ENCODE data around the gene SARS1.
A peak's percentile ranks its signal among the peaks of the same experiment; 100 is the strongest.

SARS1 gene

DNA sequence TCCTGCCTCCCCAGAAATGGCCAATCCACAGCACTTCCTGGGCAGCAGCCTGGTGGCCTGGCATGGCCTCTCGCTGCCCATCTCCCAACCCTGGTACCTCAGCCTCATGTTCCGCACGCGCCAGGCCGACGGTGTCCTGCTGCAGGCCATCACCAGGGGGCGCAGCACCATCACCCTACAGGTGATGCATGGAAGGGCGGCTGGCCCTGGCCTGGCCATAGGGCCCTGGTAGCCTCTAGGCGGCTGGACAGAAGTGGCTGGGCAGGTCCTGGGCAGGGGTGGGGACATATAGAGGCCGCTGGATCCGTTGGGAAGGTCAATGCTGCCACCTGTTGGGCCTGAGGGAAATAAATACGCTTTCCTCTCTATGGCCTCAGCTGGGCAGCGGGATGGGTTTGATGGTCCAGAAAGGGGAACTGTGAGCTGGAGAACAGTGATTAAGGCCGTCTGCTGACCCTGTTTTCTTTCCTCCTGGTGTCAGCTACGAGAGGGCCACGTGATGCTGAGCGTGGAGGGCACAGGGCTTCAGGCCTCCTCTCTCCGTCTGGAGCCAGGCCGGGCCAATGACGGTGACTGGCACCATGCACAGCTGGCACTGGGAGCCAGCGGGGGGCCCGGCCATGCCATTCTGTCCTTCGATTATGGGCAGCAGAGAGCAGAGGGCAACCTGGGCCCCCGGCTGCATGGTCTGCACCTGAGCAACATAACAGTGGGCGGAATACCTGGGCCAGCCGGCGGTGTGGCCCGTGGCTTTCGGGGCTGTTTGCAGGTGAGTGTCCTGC, 50.1 kb downstream of the SARS1 start:
- Histone ChIP-seq H3K36me3 (peaks cover 5% of the 10 kb centered on the region), H3K27me3 (no peaks in the 10 kb centered on the region), H3K9me3 (no peaks in the 10 kb centered on the region), H3K4me3 (ENCODE audit: low read depth, low read length) (no peak overlapping the region), H3K4me1 (peaks cover 5% of the 10 kb centered on the region)
- DNase-seq, result peak; percentile 90
- TF ChIP-seq, protein P1, sequence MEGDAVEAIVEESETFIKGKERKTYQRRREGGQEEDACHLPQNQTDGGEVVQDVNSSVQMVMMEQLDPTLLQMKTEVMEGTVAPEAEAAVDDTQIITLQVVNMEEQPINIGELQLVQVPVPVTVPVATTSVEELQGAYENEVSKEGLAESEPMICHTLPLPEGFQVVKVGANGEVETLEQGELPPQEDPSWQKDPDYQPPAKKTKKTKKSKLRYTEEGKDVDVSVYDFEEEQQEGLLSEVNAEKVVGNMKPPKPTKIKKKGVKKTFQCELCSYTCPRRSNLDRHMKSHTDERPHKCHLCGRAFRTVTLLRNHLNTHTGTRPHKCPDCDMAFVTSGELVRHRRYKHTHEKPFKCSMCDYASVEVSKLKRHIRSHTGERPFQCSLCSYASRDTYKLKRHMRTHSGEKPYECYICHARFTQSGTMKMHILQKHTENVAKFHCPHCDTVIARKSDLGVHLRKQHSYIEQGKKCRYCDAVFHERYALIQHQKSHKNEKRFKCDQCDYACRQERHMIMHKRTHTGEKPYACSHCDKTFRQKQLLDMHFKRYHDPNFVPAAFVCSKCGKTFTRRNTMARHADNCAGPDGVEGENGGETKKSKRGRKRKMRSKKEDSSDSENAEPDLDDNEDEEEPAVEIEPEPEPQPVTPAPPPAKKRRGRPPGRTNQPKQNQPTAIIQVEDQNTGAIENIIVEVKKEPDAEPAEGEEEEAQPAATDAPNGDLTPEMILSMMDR (IDR thresholded peaks at IDR 0.05; ENCODE audit: low read depth, low read length), result peak; percentile 99

DNA sequence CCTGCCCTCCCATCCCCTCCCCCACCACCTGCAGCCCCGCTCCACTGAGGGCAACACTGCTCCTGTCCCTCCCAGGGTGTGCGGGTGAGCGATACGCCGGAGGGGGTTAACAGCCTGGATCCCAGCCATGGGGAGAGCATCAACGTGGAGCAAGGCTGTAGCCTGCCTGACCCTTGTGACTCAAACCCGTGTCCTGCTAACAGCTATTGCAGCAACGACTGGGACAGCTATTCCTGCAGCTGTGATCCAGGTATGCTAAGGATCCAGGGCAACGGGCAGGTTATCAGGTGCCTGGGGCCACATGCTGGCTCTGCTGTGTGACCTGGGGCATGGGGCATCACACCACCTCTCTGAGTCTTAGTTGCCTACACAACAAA, 50.6 kb downstream of the SARS1 start:
- Histone ChIP-seq H3K27me3 (no peaks in the 10 kb centered on the region), H3K4me3 (ENCODE audit: low read depth, low read length) (no peak overlapping the region), H3K9me3 (no peaks in the 10 kb centered on the region), H3K36me3 (no peaks in the 10 kb centered on the region; the same call in 1 of the 2 replicates), H3K4me1 (peaks cover 5% of the 10 kb centered on the region)
- DNase-seq, result no peak
- TF ChIP-seq, protein P1 (IDR thresholded peaks at IDR 0.05; ENCODE audit: low read depth, low read length), result no peak

DNA sequence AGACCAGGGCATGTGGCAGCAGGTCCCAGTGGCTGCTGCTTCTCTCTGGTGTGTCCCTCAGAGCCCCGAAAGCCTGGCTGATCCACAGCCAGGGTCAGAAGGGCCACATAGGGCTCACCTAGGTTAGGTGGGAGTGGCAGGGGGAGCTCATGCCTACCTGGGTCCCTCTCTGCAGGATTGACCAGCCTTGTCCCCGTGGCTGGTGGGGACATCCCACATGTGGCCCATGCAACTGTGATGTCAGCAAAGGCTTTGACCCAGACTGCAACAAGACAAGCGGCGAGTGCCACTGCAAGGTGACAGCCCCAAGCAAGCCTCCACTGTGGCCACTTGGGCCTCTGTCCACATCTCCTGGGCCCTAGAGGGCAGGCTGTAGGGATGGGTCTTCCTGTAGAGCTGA, 51.3 kb downstream of the SARS1 start:
- TF ChIP-seq, protein P1 (IDR thresholded peaks at IDR 0.05; ENCODE audit: low read depth, low read length), result no peak
- Histone ChIP-seq H3K4me3 (ENCODE audit: low read depth, low read length) (no peak overlapping the region), H3K9me3 (no peaks in the 10 kb centered on the region), H3K27me3 (no peaks in the 10 kb centered on the region), H3K4me1 (peaks cover 3% of the 10 kb centered on the region), H3K36me3 (no peaks in the 10 kb centered on the region; the same call in 1 of the 2 replicates)
- no peak for DNase-seq

DNA sequence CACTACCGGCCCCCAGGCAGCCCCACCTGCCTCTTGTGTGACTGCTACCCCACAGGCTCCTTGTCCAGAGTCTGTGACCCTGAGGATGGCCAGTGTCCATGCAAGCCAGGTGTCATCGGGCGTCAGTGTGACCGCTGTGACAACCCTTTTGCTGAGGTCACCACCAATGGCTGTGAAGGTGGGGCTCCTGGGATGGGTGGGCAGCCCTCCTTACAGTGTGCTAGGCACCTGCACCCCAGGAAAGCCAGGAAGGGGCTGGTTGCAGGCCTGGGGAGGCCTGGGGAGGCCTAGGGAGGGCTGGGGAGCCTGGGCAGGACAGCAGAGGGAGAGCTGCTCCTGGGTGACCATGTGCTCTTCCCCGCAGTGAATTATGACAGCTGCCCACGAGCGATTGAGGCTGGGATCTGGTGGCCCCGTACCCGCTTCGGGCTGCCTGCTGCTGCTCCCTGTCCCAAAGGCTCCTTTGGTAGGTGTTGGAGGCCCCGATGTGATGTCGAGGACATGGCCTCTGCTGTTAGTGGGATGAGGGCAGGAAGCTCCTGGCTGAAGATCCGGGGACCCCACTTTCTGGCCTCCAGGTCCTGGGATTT, 52.1 kb downstream of the SARS1 start:
- H3K36me3 ChIP-seq, result no peaks in the 10 kb centered on the region; the same call in 1 of the 2 replicates
- H3K4me3 ChIP-seq (ENCODE audit: low read depth, low read length), result no peak overlapping the region
- no peaks in the 10 kb centered on the region for H3K4me1 ChIP-seq
- H3K9me3 ChIP-seq, result no peaks in the 10 kb centered on the region
- no peaks in the 10 kb centered on the region for H3K27me3 ChIP-seq
- TF ChIP-seq, protein P1 (IDR thresholded peaks at IDR 0.05; ENCODE audit: low read depth, low read length), result no peak
- no peak for DNase-seq

DNA sequence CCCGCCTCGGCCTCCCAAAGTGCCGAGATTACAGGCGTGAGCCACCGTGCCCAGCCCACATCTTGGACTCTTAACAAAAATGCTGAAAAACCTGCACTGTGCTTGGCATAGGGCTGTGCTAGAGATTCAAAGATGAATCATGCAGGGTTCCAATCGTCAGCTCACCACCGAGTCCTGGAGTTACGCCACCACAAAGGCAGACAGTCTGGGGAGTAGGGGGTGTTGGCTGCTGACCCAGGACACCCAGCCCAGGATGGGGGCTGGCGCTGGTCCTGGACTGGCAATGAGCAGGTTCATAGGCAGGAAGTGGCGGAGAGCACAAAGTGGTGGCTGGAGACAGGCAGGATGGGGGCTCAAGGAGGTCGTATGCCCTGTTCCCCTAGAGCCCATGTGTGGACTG, 53.2 kb downstream of the SARS1 start:
- TF ChIP-seq, protein P1 (IDR thresholded peaks at IDR 0.05; ENCODE audit: low read depth, low read length), result no peak
- H3K4me3 ChIP-seq (ENCODE audit: low read depth, low read length), result no peak overlapping the region
- no peak for DNase-seq
- H3K4me1 ChIP-seq, result no peaks in the 10 kb centered on the region
- H3K9me3 ChIP-seq, result no peaks in the 10 kb centered on the region
- no peaks in the 10 kb centered on the region for H3K27me3 ChIP-seq
- H3K36me3 ChIP-seq, result no peaks in the 10 kb centered on the region; the same call in 1 of the 2 replicates

DNA sequence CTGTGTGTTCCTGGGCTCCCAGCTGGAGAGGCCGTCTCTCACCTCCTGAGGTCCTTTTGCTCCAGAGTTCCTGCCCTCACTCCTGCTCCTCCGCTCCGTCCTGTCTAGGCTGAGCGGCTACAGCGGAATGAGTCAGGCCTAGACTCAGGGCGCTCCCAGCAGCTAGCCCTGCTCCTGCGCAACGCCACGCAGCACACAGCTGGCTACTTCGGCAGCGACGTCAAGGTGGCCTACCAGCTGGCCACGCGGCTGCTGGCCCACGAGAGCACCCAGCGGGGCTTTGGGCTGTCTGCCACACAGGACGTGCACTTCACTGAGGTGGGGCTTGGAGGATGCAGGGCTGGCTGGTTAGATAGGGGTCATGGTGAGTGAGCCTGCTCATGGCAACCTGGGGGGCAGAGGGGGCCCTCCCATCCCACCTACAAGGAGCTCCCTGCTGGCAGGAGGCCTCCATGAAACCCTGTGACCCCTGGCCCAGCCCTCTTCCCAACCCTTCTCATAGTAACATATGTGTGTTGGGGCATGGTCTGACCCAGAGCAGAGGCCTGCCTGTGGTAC, 54.1 kb downstream of the SARS1 start:
- TF ChIP-seq, protein P1 (IDR thresholded peaks at IDR 0.05; ENCODE audit: low read depth, low read length), result no peak
- no peaks in the 10 kb centered on the region; the same call in 1 of the 2 replicates for H3K36me3 ChIP-seq

More for the DNA sequence above, 54.1 kb downstream of the SARS1 start:
- Histone ChIP-seq H3K4me3 (ENCODE audit: low read depth, low read length) (no peak overlapping the region), H3K9me3 (no peaks in the 10 kb centered on the region), H3K4me1 (no peaks in the 10 kb centered on the region), H3K27me3 (no peaks in the 10 kb centered on the region)
- DNase-seq, result peak; percentile 7
